Measurements from ENCODE around the gene CD40.

GRCh38 chr20:46102940-46103339 is 15.2 kb upstream of the CD40 start:
- TF ChIP-seq MAX (IDR thresholded peaks at IDR 0.05; ENCODE audit: low read depth) (no peak), CTCF (IDR thresholded peaks at IDR 0.05) (no peak), FOXJ3 (CRISPR knock-in tag; IDR thresholded peaks at IDR 0.05) (no peak)
